ENCODE measurements around the gene ZBTB16.

DNA sequence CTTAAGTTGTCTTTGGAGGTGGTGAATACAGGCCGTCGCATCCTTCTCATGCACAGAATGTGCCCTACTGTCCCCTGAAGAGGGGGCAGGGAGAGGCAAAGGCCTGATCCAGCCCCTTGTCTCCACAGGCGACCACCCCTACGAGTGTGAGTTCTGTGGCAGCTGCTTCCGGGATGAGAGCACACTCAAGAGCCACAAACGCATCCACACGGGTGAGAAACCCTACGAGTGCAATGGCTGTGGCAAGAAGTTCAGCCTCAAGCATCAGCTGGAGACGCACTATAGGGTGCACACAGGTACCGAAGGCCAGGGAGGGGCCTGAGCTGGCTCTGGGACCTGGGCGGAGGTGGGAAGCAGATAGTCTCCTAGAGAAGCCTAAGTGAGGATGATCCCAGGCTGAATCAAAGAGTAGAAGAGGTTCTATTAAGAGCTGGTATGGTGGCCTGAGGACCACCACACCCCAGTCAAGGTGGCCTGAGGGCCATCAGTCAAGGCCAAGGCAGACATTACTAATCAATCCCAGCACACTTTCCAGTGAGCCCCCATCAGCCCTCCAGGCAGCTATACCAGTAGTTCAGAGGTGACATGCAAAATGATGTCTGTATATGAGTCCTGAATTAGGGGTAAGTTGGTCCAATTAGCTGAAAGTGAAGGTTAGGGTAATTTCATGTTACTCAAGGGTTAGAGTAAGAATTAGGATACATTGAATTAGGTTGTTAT is 187.7 kb downstream of the ZBTB16 start:
- TF ChIP-seq CTCF (IDR thresholded peaks at IDR 0.05) (no peak), POLR2A (IDR thresholded peaks at IDR 0.05) (no peak)

Data from stomach (tissue), 4 donors.